NCI-H526 (cell line): ENCODE measurements around the gene CLDN34.

Source experiments
- DNase-seq, 2 experiments: peaks; one replicate each; lab custom pipeline; 2025; lab: John Stamatoyannopoulos, UW

Gene CLDN34

DNA sequence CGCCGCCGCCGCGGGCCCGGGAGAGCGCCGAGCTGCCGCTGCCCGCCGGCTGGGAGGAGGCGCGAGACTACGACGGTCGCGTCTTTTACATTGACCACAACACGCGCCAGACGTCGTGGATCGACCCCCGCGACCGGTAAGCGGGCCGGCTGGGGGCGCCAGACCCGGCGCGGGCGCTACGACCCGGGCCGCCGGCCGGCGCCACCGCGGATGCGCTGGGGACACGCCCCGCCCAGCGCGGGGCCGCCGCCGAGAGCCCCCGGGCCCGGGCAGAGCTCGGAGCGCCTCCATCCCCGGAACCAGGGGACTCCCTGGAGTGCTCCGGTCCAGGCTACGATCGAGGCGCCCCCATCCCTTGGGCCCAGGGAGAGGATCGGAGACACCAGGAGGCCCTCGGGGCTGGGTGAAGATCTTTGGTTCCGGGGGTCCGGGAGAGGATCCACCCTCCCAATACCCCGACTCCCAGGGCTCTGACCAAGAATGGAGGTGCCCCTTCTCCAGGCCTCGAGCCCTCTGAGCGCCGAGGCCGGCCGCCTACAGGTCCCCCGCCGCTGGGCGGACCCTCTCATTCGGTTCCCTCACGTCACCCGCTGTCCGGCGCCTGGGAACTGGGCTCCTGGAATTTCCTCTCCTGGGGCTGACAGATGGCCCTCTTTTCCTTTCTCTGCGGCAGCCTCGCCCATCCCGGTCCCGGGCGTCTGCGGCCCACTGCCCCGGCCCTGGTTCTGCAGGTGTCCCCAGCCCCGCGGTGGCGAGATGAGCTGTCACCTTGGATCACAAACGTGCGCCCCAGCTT is 48.8 kb downstream of the CLDN34 start:
- peak in 1 of 2 experiments; percentile 53 for DNase-seq

- no peak for DNase-seq
These were observed 49.5 kb downstream of the CLDN34 start for GRCh38 chrX:10016519-10017132.

DNA sequence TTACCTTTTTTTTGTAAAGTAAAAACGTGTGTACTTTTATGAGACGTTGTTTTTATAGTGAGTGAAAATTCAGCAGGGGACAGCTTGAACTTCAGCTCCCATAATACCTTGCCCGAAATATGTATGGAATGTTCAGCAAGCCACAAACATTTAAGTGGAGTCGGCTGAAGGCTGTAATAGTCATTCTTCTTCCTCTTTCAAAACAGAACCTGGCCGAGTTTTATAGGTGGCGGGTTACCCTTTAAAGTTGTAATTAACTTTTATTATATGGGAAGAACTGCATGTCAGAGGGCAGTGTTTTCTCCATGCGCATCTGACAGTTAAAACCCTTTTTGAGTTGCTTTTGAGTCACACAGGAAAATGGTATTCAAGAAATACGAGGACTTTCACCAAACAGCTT is 50.7 kb downstream of the CLDN34 start:
- DNase-seq = peak; percentile 9 to 31
